GM21723 (cell line): Measurements from ENCODE around the gene RASL11B.
A peak's percentile ranks its signal among the peaks of the same experiment; 100 is the strongest.
"Not testable (repeated sequence)": the region's sequence is repeated elsewhere in the genome, so short reads cannot be mapped to it uniquely, and the experiment has no call there.

Experiments used
- ATAC-seq: cut with Tn5 transposase; IDR thresholded peaks from one replicate; pipeline ENCODE4 v1.9.1; 2021; ENCODE audit warnings: mild to moderate bottlenecking, moderate library complexity; ENCODE audit not compliant: unreplicated experiment

The RASL11B gene, protein sequence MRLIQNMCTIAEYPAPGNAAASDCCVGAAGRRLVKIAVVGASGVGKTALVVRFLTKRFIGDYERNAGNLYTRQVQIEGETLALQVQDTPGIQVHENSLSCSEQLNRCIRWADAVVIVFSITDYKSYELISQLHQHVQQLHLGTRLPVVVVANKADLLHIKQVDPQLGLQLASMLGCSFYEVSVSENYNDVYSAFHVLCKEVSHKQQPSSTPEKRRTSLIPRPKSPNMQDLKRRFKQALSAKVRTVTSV

DNA sequence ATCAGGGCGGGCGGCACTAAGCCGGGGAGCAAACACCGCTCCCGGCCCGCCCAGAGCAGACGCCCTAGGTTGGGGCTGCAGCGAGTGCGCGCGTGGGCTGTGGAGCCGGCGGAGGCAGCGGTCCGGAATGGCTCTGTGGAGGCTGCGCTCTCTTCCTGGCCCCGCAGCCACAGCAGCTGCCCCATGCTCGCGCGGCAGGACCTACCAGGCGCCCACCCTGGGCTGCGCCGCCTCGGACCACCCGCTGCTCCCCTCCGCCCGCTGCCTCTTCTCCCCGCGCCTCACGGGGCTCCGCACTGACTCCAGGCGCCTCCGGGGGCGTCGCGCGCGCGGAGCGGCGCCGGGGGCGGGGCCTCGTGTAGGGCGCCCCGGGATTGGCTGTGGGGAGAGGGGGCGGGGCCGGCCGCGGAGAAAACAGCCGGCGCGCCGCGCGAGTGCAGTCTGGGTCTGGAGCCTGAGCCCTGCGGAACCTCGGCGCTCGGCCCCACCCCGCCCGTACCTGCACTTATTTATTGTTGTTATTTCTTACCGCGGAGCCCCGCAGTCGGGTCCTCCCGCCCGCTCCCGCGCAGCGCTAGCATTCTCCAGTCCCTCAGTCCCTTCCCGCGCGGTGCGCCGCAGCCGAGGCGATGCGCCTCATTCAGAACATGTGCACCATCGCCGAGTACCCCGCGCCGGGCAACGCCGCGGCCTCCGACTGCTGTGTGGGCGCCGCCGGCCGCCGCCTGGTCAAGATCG, at the start of gene RASL11B:
Gene RASL11B (plus strand): TSS at position 439 of the 738 bp plus-strand sequence. CDS start 191 bp downstream, at position 630.
- ATAC-seq = peak; percentile 99

DNA sequence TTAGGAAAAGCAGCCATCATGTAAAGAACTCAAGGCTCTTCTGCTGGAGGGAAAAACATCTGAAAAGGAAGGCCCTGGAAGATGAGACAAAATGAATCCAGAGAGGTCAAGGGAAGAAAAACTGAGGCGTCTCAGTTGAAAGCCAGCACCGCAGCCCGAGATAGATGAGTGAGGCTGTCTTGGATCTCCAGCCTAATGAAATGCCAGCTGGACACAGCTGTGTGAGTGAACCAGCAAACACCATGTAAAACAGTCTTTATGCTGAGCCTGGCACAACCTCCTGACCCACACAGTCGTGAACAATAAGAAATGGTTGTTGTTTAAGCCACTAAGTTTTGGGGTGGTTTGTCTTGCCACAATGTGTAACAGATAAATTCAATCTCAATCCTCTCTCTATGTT, 48.6 kb upstream of the RASL11B start:
- ATAC-seq = no peak

DNA sequence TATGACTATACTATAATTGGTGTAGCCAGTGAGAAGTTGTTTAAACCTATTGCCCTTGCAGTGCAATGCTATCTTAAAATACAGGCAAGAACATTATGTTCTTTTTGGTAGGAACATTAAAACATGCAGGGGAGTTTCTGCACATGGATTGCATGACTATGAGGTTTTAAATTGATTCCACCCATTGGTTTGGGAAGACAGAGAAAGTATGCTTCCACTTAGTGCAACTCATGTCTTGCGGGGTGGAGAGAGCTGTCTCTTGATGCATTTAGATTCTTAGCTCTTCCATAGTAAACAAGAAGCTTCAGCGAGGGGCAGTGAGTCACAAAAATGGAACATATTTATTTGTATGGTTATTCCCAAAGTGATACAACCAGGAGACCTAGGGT, 39.5 kb upstream of the RASL11B start:
- no peak for ATAC-seq

DNA sequence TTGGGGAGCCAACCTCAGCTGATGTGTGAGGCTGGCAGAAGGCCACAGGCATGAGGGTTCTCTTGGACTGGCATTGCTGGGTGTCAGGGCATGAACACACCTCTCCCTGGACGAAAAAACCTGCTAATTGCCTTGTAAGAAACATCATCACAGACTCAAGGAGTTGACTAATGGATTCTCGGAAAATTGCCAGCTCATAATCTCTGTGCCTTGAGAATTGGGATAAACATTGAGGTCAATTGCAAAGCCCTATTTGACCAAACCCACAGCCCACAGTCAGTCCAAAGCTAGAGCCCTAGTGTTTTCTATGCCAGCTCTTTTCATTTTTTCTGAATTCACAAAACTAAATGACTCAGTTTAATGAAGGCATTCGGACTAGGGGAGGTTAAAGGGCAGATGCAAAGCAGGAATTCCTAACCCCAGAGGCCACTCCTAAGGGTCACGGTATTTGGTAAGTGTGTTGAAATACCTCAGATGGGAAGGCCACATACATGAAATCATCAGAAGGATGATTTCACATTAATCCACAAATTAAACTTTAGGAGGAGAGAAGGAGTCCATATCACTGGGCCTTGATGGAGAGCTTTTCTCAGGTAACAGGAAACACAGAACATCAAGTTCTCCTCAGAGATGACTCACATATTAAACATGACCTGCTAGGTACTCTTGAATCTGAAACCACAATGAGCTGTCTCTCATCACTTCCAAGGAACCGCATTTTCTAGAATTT, 39.0 kb upstream of the RASL11B start:
- no peak for ATAC-seq

DNA sequence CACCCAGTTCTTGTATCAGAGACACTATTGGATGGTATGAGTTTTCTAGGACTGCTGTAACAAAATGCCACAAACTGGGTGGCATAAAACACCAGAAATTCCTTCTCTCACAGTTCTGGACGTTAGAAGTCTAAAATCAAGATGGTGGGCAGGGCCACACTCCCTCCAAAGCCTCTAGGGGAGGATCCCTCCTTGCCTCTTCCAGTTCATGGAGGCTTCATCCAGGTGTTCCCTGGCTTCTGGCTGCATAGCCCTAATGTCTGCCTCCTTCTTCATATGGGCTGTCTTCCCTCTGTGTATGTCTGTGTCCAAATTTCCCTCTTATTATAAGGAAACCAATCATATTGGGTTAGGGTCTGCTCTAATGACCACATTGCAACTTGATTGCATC, 38.4 kb upstream of the RASL11B start:
- ATAC-seq = no peak

DNA sequence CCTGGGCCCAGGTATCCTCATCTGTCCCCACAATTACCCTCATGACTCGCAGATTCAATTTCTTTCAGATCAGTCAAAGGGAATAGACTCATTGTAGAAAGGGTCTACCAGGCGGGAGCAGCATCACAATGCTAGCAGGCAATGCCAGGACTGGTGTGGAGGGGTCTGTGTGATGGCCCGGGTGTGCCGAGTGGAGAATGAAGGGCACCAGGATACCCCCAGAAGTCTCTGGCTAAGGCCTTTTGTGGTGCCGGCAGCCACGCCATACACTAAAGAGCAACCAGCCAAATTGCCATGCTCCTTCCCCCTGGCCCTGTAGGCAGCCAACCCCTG, 37.9 kb upstream of the RASL11B start:
- ATAC-seq = no peak

DNA sequence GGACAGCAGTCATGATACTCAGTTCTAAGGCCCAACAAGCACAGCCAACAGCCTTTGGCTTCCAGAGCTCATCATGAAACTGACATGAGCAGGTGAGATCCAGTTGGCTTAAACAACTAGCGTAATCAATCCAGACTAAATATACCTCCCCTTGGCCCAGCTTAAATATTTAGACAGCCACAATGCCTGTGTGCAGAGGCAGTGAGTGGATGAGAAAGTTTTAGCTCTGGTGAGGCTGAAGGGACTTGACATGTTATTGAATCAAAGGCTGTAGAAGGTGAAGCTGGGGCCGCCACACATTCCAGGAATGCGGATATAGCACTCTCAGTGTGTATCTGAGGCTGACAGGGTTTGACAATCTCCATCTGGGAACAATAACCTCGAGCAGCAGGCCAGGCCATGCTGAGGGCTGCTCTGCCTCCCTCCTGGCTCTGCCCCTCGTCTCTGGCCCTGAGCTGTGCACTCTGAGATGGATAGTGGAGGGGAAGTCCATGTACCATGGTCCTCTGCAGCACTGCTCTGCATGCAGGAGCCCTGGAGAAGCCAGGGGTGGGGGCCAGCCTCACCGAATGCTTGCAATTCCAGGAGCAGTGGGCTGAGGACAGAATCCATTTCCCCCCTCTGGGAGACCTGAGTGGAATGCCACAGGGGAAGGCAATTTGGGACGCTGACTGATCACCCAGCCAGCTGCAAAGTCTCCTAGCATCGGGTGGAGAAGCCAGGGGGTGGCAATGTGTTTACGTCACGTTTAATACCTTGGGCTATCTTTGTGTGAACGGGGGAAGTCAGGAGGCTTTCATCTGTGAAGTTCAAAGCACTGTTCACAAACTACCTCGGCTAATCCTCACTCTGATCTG, 37.3 kb upstream of the RASL11B start:
- no peak for ATAC-seq

DNA sequence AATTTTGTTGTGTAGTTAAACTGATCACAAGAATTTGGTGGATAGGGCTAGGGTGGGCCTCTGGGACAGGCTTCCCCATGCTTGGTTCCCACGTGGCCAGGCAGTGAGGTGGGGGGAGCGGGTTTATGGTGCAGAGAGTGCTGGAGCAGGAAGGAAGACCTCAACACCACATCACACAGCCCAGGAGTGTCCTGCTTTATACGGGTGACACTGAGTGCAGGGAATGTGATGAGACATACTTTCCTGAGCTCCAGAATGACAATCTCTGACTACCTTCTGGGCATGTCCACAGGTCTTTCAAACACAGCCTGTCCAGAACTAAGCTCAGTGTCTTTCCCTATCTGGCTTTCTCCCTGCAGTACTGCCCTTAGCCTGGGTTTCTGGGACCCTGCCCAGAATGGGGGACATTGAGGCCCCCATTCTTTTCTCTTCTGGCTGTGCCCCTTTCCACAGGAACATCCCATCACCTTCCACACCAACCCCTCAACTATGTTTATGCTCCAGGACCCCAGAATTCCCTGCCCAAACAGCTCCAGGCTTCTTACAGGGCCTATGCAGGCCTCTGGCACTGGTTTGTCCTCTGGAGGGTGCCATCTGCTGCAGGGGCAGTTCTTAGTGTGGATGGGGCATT, 36.5 kb upstream of the RASL11B start:
- ATAC-seq = no peak

DNA sequence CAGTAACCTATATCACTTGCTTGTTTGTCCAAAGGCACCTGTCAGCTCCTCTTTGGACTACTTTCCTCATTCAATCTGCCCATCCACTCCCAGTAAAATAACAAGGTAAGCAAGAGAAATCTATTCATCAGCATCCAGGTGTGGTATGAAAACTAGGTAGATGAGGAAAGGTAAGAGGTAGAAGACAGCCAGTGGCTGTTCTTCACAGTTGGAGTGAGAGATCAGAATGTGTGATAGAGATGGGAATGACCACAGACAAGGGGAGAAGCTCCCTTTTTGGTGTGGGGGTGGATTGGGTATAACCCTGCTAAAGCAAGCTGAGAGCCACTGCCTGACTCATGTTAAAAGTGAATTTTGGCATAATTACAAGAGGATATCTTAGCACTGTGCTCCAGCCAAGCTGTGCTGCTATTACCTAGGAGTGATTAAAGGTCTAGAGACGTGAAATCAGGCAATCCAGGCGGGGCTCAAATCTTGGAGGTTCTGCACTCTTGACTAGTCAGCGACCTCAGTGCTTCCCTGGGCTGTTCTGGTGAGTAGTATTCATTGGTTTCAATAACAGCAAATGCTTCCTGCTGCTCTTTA, 28.1 kb upstream of the RASL11B start:
- no peak for ATAC-seq

DNA sequence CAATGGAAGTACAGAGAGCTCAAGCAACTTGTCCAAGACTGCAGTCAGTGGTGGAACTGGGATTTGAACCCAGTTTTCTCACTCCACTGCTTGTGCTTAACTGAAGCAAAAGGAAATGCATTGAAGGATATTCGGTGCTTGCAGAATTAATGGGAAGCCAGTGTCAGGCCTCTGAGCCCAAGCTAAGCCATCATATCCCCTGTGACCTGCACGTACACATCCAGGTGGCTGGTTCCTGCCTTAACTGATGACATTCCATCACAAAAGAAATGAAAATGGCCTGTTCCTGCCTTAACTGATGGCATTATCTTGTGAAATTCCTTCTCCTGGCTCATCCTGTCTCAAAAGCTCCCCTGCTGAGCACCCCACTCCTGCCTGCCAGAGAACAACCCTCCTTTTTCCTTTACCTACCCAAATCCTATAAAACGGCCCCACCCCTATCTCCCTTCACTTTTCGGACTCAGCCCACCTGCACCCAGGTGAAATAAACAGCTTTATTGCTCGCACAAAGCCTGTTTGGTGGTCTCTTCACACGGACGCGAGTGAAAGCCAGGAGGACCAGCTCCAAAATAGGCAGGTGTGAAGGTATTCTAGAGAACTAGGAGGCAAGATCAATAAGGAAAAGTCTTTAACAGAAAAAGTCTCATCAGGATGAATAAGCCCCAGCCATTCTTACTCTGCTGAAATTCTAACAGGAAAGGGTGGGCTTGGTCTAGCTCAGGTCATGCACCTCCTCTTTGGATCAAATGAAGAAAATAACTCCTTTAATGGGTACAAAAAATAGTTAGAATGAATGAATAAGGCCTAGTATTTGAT, 27.3 kb upstream of the RASL11B start:
- not testable (repeated sequence) for ATAC-seq

DNA sequence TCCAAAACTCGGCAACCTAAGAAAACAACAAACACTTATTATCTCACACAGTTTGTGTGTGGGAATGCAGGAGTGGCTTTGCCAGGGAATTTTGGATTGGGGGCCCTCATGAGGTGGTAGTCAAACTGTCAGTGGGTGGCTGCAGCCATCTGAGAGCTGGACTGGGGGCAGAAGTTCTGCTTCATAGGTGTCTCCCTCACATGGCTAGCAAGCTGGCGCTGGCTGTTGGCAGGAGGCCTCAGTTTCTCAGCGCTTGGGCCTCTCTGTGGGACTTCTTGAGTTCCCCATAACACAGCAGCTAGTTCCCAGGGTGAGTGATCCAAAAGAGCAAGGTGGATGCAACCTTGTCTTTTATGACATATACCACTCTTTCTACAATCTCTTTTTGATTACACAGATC, 26.0 kb upstream of the RASL11B start:
- ATAC-seq = no peak

DNA sequence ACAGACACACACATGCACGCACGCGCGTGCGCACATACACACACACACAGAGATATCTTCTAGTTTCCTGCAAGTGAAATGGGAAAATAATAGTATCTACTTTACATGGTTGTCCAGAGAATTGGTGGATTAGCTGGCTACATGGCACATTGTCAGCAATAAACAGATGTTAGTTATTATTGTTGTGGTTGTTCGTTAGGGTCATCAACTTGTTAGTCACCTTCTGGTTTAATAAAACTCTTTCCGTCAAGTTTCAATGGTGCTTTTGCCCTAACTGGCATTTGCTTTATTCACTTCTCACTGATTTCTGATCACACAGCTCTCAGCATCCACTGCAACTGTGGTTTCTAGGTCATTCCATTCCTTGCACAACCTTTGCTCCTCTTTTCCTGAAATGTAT, 25.4 kb upstream of the RASL11B start:
- ATAC-seq = no peak

DNA sequence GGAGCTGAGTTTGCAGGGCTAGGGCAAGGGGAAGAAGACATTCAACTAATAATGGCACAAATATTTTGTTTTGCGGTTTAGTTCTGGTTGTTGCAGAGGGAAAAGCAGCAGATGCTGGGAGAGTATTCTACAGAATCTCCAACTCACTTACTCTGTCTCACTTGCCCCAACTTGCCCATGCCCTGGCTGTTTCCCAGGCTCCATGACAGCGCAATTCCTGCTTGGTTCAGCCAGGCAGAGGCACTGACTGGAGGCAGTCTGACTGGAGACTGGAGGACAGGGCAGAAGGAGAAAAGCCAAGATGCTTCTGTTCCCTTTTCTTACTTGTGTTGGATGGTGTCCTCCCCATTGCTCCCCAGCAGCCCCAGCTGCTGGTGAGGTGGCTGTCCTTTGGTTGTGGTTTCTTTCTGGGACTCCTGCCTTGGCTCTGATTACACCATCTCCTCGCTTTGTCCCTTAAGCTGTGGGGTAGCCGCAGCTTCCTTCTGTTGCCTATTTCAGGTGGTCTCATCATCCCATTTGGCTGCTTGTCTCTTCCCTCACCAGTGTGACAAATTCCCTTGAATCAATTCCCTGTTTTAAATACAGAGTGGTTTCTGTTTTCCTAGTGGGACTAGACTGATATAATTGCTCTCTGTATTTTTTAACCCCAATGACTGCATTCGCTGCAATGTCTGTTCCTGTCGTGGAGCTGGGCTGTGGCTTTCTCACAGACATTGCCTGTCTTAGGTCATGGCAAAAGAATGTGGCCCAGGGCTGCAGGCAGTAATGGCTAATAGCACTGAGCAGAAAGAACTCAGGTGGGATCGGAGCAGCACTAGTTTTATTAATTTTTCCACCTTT, 24.2 kb upstream of the RASL11B start:
- ATAC-seq = no peak

DNA sequence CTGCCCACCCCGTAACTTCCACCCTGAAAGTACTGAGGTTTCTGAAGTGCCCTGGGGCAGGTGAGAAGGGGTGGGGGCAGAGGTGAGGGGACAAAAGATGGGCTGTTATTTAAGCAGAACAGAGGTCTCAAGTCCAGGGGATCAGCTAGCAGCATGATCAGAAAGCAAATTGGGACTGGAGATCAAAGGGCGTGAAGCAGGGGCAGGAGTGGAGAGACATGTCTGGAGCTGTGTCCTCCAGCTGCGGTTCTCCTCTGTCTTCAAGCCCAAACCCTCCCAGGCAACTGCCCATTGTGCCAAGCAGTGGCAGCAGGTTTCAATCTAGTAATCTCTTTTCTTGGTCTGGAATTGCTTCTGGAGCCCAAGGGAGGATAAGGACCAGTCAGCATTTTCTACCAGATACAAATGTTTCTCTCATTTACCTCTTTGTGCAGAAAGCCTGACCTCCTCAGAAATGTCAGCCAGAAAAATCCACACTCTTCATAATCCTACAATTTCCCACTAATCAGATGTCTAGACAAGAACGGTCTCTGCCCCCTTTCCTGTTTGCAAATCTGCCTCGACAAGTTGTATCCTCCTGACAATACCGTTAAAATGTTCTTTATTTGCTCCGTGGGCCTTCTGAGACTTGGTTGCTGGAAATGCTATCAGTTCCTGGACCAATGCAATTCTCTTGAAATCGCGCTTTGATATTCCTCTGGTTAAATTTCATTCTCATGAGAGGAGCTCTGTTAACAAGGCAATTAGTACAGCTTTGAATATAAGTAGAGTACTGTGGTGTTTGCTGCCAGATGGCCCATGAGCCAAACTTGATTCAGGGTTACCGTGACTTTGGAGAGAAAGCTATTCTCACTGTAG, 23.2 kb upstream of the RASL11B start:
- ATAC-seq = no peak

DNA sequence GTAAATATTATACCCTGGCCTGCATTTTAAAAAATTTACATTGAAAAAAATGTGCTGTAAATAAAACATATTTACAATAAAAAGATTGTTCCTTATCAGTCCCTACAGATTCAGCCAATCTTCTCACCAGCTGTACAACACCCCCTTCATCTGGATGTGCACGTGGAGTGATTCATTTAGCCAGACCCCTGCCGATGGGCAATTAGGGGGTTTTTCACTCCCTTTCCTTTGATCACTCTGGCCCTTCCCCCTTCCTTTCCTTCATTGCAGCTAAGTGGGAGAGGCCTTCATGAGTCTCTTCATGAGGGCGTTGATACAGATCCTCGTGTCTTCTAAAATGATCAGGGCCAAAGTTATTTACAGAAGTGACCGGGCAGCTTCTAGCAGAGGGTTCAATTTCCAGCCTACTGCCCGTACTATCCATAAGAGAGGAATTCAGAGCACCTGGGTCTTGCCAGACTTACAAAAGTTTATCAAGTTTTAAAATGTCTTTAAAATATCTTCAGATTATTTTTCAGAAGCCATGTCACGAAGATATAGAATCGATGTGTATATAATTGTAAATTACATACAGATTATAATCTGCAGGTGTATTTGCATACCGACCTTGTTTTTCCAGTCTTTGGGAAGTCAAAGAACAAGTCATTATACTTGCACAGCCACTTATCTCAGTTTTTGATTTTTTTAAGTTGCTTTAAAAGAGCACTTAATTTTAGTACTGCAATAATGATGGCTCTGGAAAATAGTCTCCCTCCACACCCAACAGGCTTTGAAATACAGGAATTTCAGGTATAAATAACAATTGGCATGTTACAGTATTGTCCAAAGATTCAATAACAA, 21.4 kb upstream of the RASL11B start:
- ATAC-seq = no peak

DNA sequence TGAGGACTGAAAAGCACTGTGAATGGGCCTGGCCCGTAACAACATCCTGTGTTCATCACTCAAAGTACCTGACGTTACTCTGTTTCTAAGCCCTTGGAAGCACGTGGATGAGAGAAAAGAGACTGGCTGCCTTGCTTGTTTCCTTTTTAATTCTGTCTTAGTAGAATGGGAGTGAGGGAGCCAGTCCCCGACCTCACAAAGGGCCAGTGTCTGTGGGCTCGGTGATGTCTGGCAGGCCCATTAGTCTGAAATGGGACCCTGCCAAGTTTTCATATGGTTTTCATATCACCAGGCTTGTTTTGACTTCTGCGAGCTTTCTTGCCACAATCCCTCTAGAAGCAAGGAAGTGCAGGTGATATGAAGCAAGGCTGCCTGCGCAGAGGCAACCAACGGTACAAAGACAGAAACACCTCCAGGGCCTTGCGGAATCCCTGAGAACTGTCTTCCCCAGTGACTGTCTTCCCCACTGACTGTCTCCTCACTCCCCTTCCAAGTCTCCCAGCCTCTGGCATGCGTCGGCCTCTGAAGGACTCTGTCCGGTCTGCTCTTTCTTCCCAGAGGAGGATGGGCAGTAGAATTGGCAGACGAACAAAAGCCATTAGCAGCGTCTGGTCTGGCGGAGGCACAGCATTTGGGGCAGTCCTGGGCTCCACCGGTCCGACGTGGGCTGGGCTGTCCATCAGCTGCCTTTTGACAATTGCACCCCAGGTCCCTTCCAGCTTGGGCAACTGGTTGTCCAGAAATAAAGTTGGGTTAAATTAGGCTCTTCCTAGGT, 20.2 kb upstream of the RASL11B start:
- no peak for ATAC-seq
